GM12801 (cell line): ENCODE data around the gene OR10X1.

Experiments
- TF ChIP-seq, protein P1 (sequence below): IDR thresholded peaks from one replicate; pipeline ENCODE4 v1.5.1; 2011; ENCODE audit warnings: control low read depth; ENCODE audit not compliant: insufficient read length; ENCODE audit errors: extremely low read depth

Gene OR10X1, protein sequence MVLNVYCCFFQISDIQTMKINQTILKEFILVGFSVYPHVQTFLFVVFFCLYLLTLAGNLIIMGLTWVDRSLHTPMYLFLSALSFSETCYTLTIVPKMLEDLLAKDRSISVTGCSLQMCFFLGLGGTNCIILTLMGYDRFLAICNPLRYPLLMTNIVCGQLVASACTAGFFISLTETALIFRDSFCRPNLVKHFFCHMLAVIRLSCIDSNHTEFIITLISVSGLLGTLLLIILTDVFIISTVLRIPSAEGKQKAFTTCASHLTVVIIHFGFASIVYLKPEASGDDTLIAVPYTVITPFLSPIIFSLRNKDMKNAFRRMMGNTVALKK

DNA sequence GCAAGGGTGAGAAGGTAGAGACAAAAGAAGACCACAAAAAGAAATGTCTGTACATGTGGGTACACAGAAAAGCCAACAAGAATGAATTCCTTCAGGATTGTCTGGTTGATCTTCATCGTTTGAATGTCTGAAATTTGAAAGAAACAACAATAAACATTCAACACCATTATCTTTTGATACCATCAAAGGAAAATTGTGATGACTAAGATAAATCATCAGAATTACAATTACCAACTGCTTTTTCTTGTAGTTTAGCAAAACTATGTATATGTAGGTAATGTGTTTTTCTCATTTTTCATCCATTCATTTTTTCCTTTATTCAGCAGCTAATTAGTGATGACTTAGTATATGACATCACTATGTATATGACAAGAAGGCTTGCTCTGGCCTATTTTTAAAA is at the start of gene OR10X1:
TSS of gene OR10X1 (minus strand) at position 167 of the 400 bp plus-strand sequence. CDS start at position 167, 0 bp downstream.
- TF ChIP-seq, protein P1, sequence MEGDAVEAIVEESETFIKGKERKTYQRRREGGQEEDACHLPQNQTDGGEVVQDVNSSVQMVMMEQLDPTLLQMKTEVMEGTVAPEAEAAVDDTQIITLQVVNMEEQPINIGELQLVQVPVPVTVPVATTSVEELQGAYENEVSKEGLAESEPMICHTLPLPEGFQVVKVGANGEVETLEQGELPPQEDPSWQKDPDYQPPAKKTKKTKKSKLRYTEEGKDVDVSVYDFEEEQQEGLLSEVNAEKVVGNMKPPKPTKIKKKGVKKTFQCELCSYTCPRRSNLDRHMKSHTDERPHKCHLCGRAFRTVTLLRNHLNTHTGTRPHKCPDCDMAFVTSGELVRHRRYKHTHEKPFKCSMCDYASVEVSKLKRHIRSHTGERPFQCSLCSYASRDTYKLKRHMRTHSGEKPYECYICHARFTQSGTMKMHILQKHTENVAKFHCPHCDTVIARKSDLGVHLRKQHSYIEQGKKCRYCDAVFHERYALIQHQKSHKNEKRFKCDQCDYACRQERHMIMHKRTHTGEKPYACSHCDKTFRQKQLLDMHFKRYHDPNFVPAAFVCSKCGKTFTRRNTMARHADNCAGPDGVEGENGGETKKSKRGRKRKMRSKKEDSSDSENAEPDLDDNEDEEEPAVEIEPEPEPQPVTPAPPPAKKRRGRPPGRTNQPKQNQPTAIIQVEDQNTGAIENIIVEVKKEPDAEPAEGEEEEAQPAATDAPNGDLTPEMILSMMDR, result no peak

DNA sequence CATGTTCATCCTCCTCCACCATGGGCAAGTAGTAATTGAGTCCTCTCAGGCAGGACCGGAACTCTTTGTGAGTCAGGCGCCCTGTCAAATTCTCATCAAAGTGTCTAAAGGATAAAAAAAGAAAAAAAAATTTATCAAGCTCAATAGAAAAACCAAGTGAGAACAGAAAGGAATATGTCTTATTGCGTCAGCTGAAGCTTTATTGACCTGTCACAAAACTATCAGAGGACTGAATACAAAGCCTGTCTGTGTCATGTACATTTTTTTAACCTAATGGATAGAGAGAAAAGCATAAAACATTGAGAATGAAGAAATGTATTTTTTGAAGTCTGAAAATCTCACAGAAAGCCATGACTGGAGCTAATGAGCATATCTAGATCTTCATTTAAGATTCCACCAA is 34.1 kb upstream of the OR10X1 start:
- TF ChIP-seq, protein P1, result no peak

DNA sequence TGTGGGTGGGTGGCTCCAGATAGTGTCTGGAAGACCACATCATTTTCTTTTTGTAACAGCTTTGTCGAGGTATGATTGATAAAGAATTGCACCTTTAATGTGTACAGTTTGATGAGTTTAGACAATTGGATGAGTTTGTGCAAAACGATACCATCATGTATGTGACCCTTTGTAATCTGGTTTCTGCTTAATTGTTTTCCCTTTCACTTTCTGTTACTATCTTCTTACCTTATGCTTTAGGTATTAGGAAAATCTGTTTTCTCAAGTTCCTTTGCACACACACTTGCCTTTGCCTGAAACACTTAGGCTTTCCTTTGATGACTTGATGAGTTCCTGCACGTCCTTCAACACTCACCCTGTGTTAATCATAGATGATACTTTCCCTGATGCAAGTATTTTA is 32.2 kb upstream of the OR10X1 start:
- TF ChIP-seq, protein P1, result no peak

DNA sequence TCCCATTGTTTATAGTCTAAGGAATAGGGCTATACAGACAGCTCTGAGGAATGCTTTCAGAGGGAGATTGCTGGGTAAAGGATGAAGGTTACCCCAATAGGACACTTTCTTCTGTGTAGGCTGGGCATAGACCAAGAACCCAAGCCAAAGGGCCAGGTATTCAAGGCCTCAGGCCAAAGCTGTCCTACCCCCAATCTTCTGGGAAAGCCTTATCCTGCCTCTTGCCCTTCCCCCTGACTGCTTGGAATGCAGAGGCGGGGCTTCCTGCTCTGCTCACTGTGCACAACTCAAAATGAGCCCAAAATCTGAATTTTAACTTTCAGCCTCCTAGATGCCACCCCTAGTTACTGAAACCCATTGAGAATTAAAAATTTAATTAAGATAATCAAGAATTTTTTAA is 27.6 kb upstream of the OR10X1 start:
- TF ChIP-seq, protein P1, result no peak

DNA sequence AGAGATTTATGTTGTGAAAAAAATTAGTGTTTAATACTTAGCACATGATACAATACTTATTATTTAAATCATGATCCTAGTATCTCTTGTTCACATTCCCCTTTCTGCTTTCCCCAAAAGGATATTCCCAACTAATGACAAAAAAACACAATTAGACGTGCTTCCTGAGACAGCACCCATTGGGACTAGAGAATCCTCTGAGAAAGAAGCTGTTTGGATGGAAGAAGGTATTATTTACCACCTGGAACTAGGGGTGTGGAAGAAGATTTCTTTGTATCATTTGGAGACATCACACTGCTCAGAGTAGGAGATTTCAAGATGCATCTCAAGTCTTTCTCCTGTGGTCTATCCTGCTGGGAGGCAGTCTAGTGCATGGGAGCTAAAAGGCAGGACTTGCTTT is 25.3 kb upstream of the OR10X1 start, which contains the start of gene OR10Z1:
TSS of gene OR10Z1 (plus strand) at position 301 of the 400 bp plus-strand sequence. CDS start 1,171 bp downstream, outside the sequence.
- TF ChIP-seq, protein P1, result no peak

DNA sequence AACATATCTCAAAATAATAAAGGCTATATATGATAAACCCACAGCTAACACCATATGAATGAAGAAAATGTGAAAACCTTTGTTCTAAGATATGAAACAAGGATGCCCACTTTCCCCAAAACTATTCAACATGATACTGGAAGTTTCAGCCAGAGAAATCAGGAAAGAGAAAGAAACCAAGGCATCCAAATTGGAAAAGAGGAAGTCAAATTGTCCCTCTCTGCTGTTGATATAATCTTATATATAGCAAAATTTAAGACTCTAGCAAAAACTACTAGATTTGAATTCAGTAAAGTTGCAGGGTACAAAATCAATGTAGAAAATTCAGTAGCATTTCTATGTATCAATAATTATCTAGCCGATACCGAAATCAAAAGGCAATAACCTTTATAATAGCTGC is 21.0 kb upstream of the OR10X1 start:
- TF ChIP-seq, protein P1, result no peak

DNA sequence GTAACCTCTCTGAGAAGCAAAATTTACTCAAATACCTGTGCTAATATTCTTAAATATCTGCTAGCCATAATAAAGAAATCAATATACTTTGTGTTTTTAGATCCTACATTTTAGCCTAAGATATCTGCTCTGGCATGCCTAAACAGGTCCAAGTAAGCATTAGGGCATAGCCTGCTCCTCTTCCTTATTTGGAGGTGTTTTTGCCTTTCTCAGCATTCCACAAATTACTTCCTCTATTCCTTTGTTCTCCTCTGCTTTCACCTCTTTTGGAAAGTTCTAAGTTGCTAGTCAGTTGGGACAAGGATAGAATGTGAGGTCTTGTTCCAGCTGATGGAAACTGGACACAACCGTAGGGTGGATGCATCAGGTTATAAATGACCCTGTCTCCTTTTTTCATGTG is 7.2 kb upstream of the OR10X1 start:
- TF ChIP-seq, protein P1, result no peak
